SK-MEL-5 (cell line): ENCODE data around the gene MEF2A. TPM values are rescaled to one million over a fixed set of nuclear protein-coding genes. Genes with fewer than 3 reads are reported as not detected.
"Not testable (repeated sequence)": the region's sequence is repeated elsewhere in the genome, so short reads cannot be mapped to it uniquely, and the experiment has no call there.

Source experiments
- DNase-seq: peaks from one replicate; pipeline ENCODE4 v3.0.0-alpha.2; 2016; ENCODE audit warnings: low read depth, low spot score
- in situ Hi-C: cut with HindIII; loops from 2 replicates; pipeline ENCODE4 v1.10.0; 2016; ENCODE audit warnings: low sequenced_read_pairs, high pct_unique_total_duplicates, low pct_unique_long_range_greater_than_20kb
- total RNA-seq: library from RNA; depleted of rRNA; stranded (reverse); fragments of >200 nt; shearing (Covaris generic); gene quantifications from 2 replicates; pipeline ENCODE4 v1.2.3, GENCODE V29; 2014

Gene MEF2A
- total RNA-seq, 1 experiment from 2014 or later = 29.9 TPM

DNA sequence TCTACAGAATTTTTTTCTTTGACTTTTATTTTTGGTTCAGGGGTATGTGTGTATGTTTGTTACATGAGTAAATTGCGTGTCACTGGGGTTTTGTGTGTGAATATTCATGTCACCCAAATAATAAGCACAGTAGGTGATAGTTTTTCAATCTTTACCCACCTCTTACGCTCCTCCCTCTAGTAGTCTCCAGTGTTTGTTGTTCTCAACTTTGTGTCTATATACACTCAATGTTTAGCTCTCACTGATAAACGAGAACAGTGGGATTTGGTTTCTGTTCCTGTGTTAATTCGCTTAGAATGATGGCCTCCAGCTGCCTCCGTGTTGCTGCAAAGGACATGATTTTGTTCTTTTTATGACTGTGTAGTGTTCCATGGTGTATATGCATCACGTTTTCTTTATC is 54.4 kb downstream of the MEF2A start:
- in situ Hi-C loops = no loop called here
- no peak for DNase-seq

DNA sequence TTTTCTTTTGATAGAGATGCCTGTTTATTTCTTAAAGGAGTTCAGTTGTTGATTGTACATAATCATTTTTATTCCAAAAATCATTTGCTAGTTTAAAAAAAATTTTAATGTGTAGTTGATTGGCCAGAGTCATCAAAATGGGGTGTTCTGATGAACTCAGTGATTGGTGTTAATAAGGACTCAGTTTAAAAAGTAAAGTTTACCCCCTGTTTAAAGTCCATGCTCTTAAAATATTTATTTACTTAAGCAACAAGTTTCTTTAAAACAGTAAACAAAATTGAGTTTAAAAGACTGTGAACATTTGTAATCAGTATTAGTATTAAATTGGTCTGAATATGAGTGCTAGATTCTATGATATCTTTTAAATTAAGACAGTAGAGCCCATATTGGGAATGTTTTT is 56.0 kb downstream of the MEF2A start:
- in situ Hi-C loops = no loop called here
- DNase-seq = no peak

DNA sequence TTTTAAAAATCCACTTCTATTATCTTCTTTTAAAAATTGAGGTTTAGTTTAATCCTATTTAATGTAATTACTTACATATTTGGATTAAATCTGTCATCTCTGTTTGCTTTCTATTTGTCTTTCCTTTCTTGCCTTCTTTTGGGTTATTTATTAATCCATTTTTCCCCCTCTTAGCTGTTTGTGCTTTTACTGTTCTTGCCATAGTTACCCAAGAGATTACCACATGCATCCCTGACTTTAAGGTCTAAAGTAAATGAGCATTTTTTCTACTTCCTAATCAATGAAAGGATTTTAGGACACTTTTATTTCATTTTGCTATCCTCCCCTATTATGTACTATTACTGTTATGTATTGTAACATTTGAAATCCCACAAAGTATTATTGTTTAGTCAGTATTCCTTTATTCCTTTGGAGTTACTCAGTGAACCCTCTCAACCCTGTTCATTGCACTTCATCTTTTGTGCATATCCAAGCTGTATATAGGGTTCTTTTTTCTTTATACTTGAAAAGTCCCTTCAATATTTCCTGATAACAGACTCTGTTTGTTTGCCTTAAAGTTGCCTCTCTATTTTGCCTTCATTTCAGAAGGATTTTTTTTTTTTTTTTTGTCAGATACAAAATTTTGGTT is 62.7 kb downstream of the MEF2A start:
- in situ Hi-C loops = no loop called here
- DNase-seq = no peak

DNA sequence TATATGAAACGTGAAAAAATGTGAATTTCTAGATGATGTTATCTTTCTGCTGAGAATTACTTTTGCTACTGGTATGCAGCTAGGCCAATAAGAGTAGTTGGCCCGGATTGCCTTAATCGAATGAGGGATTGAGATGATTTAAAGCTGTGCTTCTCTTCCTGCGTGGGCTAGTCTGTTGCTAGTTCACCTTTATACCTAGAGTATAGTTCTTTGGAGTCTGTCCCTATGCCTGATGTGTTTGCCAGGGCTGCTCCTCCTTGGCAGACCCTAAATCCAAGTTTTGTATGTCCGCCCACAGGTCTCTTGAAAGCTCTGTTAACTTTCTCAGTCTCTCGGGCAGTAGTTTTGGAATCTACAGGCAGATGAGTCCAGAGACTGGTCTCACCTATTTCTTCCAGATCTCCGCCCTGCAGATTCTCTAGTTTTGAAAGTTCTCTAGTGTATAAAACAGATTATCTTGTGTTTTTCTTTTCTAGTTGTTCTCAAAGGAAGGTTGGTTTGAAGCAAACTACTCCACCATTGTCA is 64.9 kb downstream of the MEF2A start:
- in situ Hi-C loops = no loop called here
- DNase-seq = no peak

DNA sequence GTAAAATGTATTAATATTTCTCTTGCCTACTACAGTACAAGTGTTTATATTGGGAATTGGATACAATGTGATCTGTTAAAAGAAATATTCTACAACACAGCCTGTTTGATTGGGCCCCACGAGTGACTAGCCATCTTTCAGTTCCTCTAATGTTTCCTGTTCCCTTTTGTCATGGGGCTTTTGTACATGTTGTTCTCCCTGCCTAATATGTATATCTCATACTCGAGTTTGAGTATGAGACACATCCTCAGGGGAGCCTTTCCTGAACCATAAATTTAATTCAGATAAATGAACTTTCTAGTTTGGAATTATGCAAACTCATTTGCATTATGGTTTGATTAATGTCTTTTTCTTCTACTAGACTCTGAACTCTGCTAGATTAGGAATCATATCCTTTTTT is 65.5 kb downstream of the MEF2A start:
- DNase-seq = no peak
- in situ Hi-C loops = no loop called here

DNA sequence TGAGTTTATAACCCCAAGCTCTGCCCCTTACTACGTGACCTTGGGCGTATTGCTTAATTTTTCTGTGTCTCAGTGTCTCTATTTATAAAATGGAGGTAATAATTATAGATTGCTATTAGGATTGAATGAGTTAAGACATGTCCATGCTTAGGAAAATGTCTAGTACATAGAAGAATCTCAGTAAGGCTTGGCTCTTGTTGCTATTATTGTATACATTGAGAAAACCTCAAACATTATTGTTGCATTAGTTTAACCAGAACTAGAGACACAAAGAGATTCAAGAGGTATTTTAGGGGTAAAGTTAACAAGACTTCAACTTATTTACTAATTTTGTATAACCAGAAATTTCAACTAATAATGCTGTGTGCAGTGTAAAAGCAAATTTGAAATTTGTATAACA is 66.7 kb downstream of the MEF2A start:
- DNase-seq = no peak
- in situ Hi-C loops = no loop called here

DNA sequence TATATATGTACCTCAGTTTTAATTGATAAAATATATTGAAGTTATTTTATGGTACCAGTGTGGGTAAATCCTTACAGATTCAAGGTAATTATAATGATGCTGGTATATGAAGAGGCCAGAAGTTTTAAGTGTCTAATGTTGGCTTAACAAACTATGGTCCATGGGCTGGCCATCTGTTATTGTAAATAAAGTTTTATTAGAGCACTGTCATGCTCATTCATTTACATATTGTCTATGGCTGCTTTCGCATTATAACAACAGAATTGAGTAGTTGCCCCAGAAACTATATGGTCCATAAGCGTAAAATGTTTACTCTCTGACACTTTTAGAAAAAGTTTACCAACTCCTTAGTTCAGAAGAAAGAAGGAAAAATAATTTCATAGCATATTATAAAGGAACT is 67.9 kb downstream of the MEF2A start:
- in situ Hi-C loops = no loop called here
- no peak for DNase-seq

DNA sequence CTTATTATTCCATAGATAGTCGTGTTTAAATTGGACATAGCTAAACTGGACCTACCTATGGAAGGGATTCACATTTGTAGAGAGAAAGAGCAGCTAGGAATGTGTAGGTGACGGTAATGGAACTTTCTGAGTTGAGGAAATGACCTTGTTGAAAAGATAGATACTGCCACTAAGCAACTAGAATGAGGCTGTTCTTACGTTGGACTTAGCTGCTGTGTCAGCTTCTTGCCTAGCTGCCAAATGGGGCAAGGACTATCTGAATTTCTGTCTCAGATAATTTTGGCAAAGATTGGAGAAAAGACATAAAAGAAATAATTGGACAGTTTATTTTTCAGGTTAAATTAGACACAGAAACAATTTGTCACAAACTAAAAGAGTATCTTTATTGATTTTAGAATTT is 68.8 kb downstream of the MEF2A start:
- no peak for DNase-seq
- in situ Hi-C loops = no loop called here

DNA sequence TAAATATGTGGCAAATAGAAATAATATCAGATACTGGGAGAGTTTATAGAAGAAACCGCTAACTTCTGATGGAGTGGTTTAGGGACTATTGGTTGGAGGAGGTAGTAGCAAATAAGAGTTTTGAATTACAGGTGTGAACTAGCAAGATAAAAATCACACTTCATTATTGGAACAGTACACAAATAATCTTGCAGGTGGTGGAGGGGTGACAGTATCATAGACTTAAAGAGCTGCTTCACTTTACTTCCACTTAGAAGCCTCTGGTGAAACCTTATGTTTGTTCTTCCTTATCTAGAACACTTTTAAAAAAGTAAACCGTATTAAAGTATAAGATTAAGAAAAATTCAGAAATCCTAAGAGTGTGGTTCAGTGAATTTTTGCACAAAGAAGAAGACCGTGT is 69.4 kb downstream of the MEF2A start:
- in situ Hi-C loops = no loop called here
- no peak for DNase-seq

DNA sequence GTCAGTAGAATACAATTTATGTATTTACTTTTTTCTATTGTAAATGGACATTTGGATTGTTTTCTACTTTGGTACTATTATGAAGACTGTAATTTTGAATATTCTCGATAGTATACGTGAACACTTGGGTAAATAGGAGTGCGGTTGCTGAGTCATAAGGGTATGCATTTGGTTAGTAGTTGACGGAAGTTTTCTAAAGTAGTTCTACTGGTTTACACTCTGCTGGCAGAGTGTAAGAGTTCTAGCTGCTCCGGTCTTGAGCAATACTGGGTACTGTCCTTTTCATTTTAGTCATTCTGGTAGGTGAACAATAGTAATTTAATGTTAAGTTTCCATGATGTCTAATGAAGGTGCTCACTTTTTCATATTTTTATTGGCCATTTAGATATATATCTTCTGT is 70.0 kb downstream of the MEF2A start:
- in situ Hi-C loops = no loop called here
- no peak for DNase-seq

DNA sequence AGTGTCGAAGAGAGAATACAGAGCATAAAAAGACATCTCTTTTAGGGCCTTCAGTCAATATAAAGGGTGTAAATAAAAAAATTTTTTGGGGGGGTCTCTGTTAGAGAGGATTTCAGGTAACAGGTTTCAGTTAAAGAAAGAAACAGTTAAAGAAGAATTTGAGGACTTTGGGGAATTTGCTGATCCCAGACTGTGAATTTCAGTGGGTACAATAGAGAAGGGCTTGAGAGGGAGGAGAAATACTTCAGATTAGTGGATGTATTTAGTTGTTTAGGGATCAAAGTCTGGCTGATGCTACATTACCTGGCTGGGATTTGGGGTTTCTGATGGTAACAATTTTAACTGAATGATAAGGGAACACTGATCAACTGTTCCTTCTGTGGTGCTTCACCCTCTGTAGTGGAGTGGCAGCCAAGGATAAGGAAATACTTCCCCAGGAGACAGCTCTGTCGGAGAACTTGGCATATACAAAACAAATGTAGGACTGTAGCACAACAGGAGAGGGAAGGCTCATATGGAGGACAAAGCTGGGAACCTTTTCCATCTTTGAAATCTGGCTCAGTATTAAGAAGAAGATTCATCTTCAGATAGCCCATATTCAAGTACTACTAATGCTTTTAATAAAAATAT is 79.2 kb downstream of the MEF2A start:
- no peak for DNase-seq
- in situ Hi-C loops = no loop called here

DNA sequence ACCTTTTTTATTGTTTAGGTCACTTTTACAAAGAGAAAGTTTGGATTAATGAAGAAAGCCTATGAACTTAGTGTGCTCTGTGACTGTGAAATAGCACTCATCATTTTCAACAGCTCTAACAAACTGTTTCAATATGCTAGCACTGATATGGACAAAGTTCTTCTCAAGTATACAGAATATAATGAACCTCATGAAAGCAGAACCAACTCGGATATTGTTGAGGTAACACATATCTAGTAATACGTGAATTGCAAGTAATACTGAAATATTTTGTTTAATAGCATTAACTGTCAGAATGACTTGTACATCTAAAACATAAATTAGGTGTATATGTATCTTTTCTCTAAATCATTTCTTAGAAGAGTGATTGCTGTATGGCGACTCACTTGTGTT is 79.8 kb downstream of the MEF2A start:
- in situ Hi-C loops = no loop called here

DNA sequence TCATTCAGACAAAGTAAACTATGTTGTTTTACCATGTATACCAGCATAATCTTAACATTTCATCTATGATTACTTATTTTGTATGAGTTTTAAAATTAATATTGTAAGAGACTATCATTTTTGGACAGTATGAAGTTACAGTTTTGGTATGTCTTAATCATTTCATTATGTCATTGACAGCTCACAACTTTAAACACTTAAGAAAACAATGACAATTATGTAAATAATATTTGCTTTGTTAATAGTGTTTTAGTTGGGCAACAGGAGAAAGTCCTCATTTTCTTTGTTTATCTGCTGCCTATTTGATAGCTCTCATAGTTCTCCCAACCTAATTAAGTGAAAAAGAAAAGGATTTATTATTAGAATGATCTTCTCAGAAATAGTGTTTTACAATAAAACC is 80.2 kb downstream of the MEF2A start:
- in situ Hi-C loops = no loop called here
- no peak for DNase-seq

More for the DNA sequence above, 79.8 kb downstream of the MEF2A start:
- no peak for DNase-seq

DNA sequence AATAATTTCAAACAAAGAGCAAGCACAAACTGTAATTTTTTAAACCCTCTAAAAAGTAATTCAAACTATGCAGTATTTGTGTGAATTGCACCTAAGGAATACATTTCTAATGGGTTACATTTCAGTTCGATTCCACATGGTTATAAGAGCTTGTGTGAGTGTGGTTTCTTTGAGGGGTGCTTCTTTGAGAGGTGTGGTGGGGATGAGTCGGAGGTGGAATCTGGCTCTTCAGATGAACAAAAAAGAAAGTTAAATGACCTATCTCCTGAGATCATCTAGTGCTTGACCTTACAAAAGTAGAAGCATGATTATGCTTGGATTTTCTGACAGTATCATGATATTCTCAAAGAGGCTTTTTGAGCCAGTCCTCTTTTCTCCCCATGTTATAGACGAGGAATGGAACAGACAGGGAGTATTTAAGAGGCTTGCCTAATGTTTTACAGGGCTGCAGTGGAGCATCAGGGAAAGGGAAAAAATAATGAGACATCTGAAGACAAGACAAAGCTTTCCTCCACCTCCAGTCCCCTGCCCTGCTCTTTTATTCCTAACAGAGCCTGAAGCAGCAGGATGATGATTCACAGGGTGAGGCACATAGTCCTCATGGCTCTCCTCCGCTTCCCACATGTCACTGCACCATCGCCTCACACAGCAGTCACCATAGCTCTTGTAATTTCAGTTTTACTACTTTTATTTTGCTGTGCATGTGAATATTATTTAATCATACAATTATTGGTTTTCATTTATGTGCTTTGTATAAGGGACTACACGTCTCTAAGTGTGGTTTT is 85.4 kb downstream of the MEF2A start:
- no peak for DNase-seq
- in situ Hi-C loops = no loop called here

DNA sequence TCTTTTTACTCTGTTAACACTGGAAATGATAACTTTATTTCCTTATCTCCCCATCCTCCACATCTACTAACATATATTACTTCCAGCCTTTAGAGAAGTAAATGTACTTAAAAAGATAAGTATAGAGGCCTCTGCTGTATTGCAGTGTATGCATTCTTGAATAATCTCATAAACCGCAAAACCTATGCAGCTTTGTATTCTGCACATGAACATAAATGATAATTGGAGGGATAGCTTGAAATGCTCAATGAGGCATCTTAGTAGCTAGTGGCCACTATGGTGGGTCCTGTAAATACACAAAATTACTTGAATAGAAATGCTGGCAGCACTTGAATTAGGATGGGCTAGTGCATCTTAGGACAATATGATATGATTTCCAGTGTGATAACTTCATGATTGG is 90.4 kb downstream of the MEF2A start:
- in situ Hi-C loops = no loop called here
- DNase-seq = no peak

DNA sequence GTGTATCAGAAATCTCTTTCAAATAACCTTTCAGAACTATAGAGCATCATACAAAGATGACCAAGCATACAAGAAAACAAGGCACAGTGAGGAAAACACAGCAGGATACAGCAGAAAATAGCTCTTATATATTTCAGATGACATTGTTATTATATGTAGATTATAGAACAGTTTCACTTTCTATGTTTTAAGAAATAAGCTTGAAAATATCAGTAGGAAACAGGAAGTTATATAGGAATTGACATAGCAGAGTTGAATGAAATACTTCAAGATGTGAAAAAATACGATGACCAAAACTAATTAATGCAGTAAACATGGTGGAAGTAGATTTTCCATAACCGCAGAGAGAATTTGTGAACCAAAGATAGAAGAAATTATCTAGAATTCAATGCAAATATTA is 92.2 kb downstream of the MEF2A start:
- in situ Hi-C loops = no loop called here
- no peak for DNase-seq

DNA sequence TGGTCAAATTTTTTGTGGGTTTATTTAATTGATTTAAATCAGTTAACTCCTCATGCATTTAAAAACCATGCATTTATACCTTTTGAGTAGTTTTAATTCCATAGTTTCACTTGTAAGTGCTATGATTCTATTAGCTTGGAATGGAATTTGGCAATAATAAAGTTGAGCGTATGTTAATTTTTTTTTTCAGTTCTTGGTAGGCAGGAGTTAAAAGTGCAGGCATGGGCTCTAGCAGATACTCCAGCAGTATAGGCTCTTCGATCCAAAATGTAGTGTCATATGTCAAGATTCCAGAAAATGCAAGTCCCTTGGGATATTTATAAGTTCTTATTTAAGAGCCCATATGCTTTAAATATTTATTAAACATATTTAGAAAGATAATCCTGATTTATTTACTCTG is 97.1 kb downstream of the MEF2A start:
- in situ Hi-C loops = no loop called here
- no peak for DNase-seq

DNA sequence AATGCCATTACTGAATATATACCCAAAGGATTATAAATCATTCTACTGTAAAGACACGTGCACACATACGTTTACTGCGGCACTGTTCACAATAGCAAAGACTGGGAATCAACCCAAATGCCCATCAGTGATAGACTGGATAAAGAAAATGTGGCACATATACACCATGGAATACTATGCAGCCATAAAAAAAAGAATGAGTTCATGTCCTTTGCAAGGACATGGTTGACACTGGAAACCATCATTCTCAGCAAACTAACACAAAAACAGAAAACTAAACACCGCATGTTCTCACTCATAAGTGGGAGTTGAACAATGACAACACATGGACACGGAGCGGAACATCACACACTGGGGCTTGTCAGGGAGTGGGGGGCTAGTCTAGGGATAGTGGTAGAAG is 100.3 kb downstream of the MEF2A start:
- DNase-seq, in situ Hi-C loops: not testable (repeated sequence)
